Suprapubic skin (tissue), 4 donors: ENCODE measurements around the gene CYTH2. TPM values are rescaled to one million over a fixed set of nuclear protein-coding genes. Genes with fewer than 3 reads are reported as not detected.

Experiments
- DNase-seq, 2 donors: peaks; one replicate each; pipeline ENCODE4 v3.0.0-alpha.2; 2019; ENCODE audit warnings: low spot score in 2 of 2
- H3K27ac ChIP-seq: fragments of 200-600 bp; sonication (generic); one replicate; pipeline ENCODE4 v1.5.1; 2019
- H3K27me3 ChIP-seq: fragments of 200-600 bp; sonication (generic); one replicate; pipeline ENCODE4 v1.5.1; 2019
- H3K36me3 ChIP-seq: fragments of 200-600 bp; sonication (generic); one replicate; pipeline ENCODE4 v1.5.1; 2019
- H3K4me1 ChIP-seq: fragments of 200-600 bp; sonication (generic); one replicate; pipeline ENCODE4 v1.5.1; 2019
- H3K4me3 ChIP-seq: fragments of 200-600 bp; sonication (generic); one replicate; pipeline ENCODE4 v1.5.1; 2019; ENCODE audit warnings: mild to moderate bottlenecking
- H3K9me3 ChIP-seq: fragments of 200-600 bp; sonication (generic); one replicate; pipeline ENCODE4 v1.5.1; 2019
- EP300 ChIP-seq: sonication (generic); formaldehyde crosslinking; IDR thresholded peaks from one replicate; pipeline ENCODE4 v1.6.1; 2017; ENCODE audit warnings: antibody characterized with exemption
- POLR2A ChIP-seq, 2 donors: fragments of 450-650 bp; IDR thresholded peaks; one replicate each; pipeline ENCODE4 v1.6.1; 2017; ENCODE audit warnings: antibody characterized with exemption in 2 of 2, mild to moderate bottlenecking in 2 of 2, moderate library complexity in 2 of 2
- POLR2AphosphoS5 ChIP-seq, 3 donors: sonication (generic); formaldehyde crosslinking; IDR thresholded peaks; one replicate each; pipeline ENCODE4 v1.6.1; 2017; ENCODE audit warnings: antibody characterized with exemption in 3 of 3
- WGBS: methylation state at CpG from one replicate; pipeline ENCODE4 v1.1.5; 2018; 5-methylcytosine and 5-hydroxymethylcytosine counted together
- total RNA-seq, 4 donors: library from RNA; depleted of rRNA; stranded (reverse); fragments of >200 nt; gene quantifications; one replicate each; pipeline ENCODE4 v1.1.0, GENCODE V29; 2016
- TF ChIP-seq, protein P1 (sequence below), 2 donors: fragments of 200-600 bp in 1 of 2; fragments of 450-650 bp in 1 of 2; sonication (generic) in 1 of 2; IDR thresholded peaks; one replicate each; pipeline ENCODE4 v1.5.1; 2016 to 2019; ENCODE audit warnings: antibody characterized with exemption in 2 of 2, mild to moderate bottlenecking in 1 of 2, moderate library complexity in 1 of 2

The CYTH2 gene
- total RNA-seq, 4 donors from 2014 or later, result 54.9 to 86.5 (median 63.2) TPM

DNA sequence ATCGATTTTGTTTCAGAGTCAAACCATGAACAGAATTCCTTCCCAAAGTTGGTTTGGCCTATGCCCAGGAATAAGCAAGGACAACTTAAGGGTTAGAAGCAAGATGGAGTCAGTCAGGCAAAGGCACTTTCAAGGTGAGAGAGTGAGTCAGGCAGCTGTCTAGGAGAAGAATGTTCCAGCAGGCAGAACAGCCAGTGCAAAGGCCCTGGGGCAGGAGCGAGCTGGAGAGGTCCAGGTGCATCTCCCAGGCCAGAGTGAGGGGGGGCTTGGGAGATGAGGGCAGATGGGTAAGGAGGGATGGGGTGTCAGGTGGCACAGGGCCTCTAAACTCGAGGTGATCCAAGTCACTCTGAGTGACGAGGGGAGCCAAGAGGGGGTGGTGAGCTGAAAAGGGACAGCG is 32.6 kb upstream of the CYTH2 start:
- 83% methylated on average over 5 of the region's 5 CpGs for WGBS
- TF ChIP-seq POLR2AphosphoS5 (IDR thresholded peaks at IDR 0.05) (no peak), EP300 (no peak), POLR2A (IDR thresholded peaks at IDR 0.05) (no peak)
- TF ChIP-seq, protein P1, sequence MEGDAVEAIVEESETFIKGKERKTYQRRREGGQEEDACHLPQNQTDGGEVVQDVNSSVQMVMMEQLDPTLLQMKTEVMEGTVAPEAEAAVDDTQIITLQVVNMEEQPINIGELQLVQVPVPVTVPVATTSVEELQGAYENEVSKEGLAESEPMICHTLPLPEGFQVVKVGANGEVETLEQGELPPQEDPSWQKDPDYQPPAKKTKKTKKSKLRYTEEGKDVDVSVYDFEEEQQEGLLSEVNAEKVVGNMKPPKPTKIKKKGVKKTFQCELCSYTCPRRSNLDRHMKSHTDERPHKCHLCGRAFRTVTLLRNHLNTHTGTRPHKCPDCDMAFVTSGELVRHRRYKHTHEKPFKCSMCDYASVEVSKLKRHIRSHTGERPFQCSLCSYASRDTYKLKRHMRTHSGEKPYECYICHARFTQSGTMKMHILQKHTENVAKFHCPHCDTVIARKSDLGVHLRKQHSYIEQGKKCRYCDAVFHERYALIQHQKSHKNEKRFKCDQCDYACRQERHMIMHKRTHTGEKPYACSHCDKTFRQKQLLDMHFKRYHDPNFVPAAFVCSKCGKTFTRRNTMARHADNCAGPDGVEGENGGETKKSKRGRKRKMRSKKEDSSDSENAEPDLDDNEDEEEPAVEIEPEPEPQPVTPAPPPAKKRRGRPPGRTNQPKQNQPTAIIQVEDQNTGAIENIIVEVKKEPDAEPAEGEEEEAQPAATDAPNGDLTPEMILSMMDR (IDR thresholded peaks at IDR 0.05), result no peak
- H3K4me3 ChIP-seq, result no peak overlapping the region

GRCh38 chr19:48441360-48442050 is 27.7 kb upstream of the CYTH2 start:
- no peak overlapping the region for H3K4me3 ChIP-seq
- H3K27ac ChIP-seq, result no peak overlapping the region
- H3K9me3 ChIP-seq, result no peaks in the 10 kb centered on the region
- TF ChIP-seq, protein P1 (IDR thresholded peaks at IDR 0.05), result no peak
- TF ChIP-seq POLR2A (IDR thresholded peaks at IDR 0.05), result no peak
- no peak for TF ChIP-seq EP300
- TF ChIP-seq POLR2AphosphoS5 (IDR thresholded peaks at IDR 0.05), result no peak
- WGBS, result 95% methylated on average over 4 of the region's 20 CpGs
- DNase-seq, result no peak
- H3K4me1 ChIP-seq, result peaks cover 27% of the 10 kb centered on the region
- no peaks in the 10 kb centered on the region for H3K36me3 ChIP-seq
- peaks cover 28% of the 10 kb centered on the region for H3K27me3 ChIP-seq

More for the DNA sequence above, 32.6 kb upstream of the CYTH2 start:
- no peak overlapping the region for H3K27ac ChIP-seq
- H3K9me3 ChIP-seq, result no peaks in the 10 kb centered on the region
- DNase-seq, result no peak
- H3K27me3 ChIP-seq, result peaks cover 2% of the 10 kb centered on the region
- H3K4me1 ChIP-seq, result no peaks in the 10 kb centered on the region
- no peaks in the 10 kb centered on the region for H3K36me3 ChIP-seq

GRCh38 chr19:48442116-48443035 is 26.8 kb upstream of the CYTH2 start:
- no peak overlapping the region for H3K27ac ChIP-seq
- no peak for TF ChIP-seq EP300
- no peak for TF ChIP-seq POLR2A (IDR thresholded peaks at IDR 0.05)
- TF ChIP-seq, protein P1 (IDR thresholded peaks at IDR 0.05), result no peak
- no peak for TF ChIP-seq POLR2AphosphoS5 (IDR thresholded peaks at IDR 0.05)
- H3K4me1 ChIP-seq, result peaks cover 34% of the 10 kb centered on the region
- peak overlapping the region; percentile 92 for H3K4me3 ChIP-seq
- WGBS, result 80% methylated on average over 26 of the region's 94 CpGs
- DNase-seq, result no peak
- H3K36me3 ChIP-seq, result peaks cover 3% of the 10 kb centered on the region
- peaks cover 28% of the 10 kb centered on the region for H3K27me3 ChIP-seq
- H3K9me3 ChIP-seq, result no peaks in the 10 kb centered on the region

DNA sequence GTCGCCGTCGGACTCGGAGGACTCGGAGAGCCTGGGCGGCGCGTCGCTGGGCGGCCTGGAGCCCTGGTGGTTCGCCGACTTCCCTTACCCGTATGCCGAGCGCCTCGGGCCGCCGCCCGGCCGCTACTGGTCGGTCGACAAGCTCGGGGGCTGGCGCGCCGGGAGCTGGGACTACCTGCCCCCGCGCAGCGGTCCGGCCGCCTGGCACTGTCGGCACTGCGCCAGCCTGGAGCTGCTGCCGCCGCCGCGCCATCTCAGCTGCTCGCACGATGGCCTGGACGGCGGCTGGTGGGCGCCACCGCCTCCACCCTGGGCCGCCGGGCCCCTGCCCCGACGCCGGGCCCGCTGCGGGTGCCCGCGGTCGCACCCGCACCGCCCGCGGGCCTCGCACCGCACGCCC is 25.9 kb upstream of the CYTH2 start:
- H3K4me1 ChIP-seq, result peaks cover 37% of the 10 kb centered on the region
- DNase-seq, result no peak
- peak overlapping the region; percentile 92 for H3K4me3 ChIP-seq
- H3K27ac ChIP-seq, result no peak overlapping the region
- TF ChIP-seq, protein P1 (IDR thresholded peaks at IDR 0.05), result no peak
- no peak for TF ChIP-seq POLR2AphosphoS5 (IDR thresholded peaks at IDR 0.05)
- TF ChIP-seq EP300, result no peak
- TF ChIP-seq POLR2A (IDR thresholded peaks at IDR 0.05), result no peak
- no peaks in the 10 kb centered on the region for H3K9me3 ChIP-seq
- H3K36me3 ChIP-seq, result peaks cover 8% of the 10 kb centered on the region
- no CpG with 5 or more reads among the region's 60 CpGs for WGBS
- peaks cover 28% of the 10 kb centered on the region for H3K27me3 ChIP-seq

GRCh38 chr19:48443731-48444128 is 25.4 kb upstream of the CYTH2 start:
- H3K4me1 ChIP-seq, result peaks cover 37% of the 10 kb centered on the region
- peaks cover 28% of the 10 kb centered on the region for H3K27me3 ChIP-seq

More at GRCh38 chr19:48443731-48444128, 25.4 kb upstream of the CYTH2 start:
- TF ChIP-seq POLR2A (IDR thresholded peaks at IDR 0.05) (no peak), EP300 (no peak)
- TF ChIP-seq, protein P1 (IDR thresholded peaks at IDR 0.05), result no peak
- Histone ChIP-seq H3K4me3 (peak overlapping the region; percentile 92), H3K27ac (no peak overlapping the region), H3K9me3 (no peaks in the 10 kb centered on the region), H3K36me3 (peaks cover 13% of the 10 kb centered on the region)
- 35% methylated on average over 17 of the region's 45 CpGs for WGBS
- DNase-seq, result peak in 1 of 2 donors; percentile 63
